Measurements from ENCODE around the gene XYLT1.

GRCh38 chr16:17331071-17331607 lies 139.6 kb downstream of the XYLT1 start:
- TF ChIP-seq CREB1 (IDR thresholded peaks at IDR 0.05; ENCODE audit: low read depth) (no peak), USF1 (IDR thresholded peaks at IDR 0.05) (no peak)

Measured in Ishikawa (cell line).